SK-N-SH (cell line): ENCODE measurements around the gene SOS2. TPM values are rescaled to one million over a fixed set of nuclear protein-coding genes. Genes with fewer than 3 reads are reported as not detected.

Source experiments
- CTCF ChIA-PET: fragments of 300-600, 350-600 bp; formaldehyde crosslinking; extraction: SDS; loops from one replicate; lab custom pipeline; 2021; lab: Yijun Ruan, JAX
- POLR2A ChIA-PET: fragments of 350-600 bp; sonication (Branson Sonifier 250); formaldehyde crosslinking; extraction: SDS; loops from one replicate; lab custom pipeline; 2020; ENCODE audit warnings: antibody characterized with exemption, inconsistent platforms; lab: Yijun Ruan, JAX
- DNase-seq: peaks from one replicate; pipeline ENCODE4 v3.0.0; 2012
- H2AFZ ChIP-seq: fragments of 200-600 bp; sonication (generic); 2 replicates; pipeline ENCODE4 v1.8.1; 2016; ENCODE audit warnings: antibody characterized with exemption, mild to moderate bottlenecking, low read depth
- H3F3A ChIP-seq: fragments of 200-600 bp; sonication (generic); replicated peaks from 2 replicates; pipeline ENCODE3; 2016; ENCODE audit warnings: antibody characterized with exemption, mild to moderate bottlenecking; ENCODE audit not compliant: insufficient read depth
- H3K27ac ChIP-seq, 2 experiments: fragments of 200-500 bp in 1 of 2; fragments of 200-600 bp in 1 of 2; sonication (Bioruptor generic) in 1 of 2; sonication (generic), shearing (Covaris generic) in 1 of 2; 2 replicates each; pipeline versions ENCODE4 v1.5.1 to v1.6.1; 2014 to 2016; ENCODE audit warnings: low read depth in 2 of 2, inconsistent platforms in 1 of 2, low read length in 1 of 2, mild to moderate bottlenecking in 1 of 2, mixed read lengths in 1 of 2
- H3K27me3 ChIP-seq: fragments of 200-600 bp; sonication (generic), shearing (Covaris generic); 2 replicates; pipeline ENCODE4 v1.6.1; 2016; ENCODE audit warnings: mixed run types; ENCODE audit not compliant: insufficient read depth
- H3K36me3 ChIP-seq, 2 experiments: fragments of 200-500 bp in 1 of 2; fragments of 200-600 bp in 1 of 2; sonication (Bioruptor generic) in 1 of 2; sonication (generic) in 1 of 2; replicated peaks in 1 of 2; 2 replicates each; pipeline versions ENCODE3 to v1.5.1; 2014 to 2016; ENCODE audit warnings: low read length in 1 of 2, mild to moderate bottlenecking in 1 of 2; ENCODE audit not compliant: insufficient read depth in 2 of 2, control insufficient read depth in 1 of 2
- H3K4me1 ChIP-seq, 2 experiments: fragments of 200-500 bp in 1 of 2; fragments of 200-600 bp in 1 of 2; sonication (Bioruptor generic) in 1 of 2; sonication (generic), shearing (Covaris generic) in 1 of 2; 2 replicates each; pipeline versions ENCODE4 v1.5.1 to v1.6.1; 2014 to 2016; ENCODE audit warnings: low read depth in 1 of 2, low read length in 1 of 2, mixed run types in 1 of 2; ENCODE audit not compliant: insufficient read depth in 2 of 2, control insufficient read depth in 1 of 2
- H3K4me2 ChIP-seq: fragments of 200-600 bp; sonication (generic), shearing (Covaris generic); 2 replicates; pipeline ENCODE4 v1.6.1; 2017; ENCODE audit warnings: mixed run types
- H3K4me3 ChIP-seq, 2 experiments: fragments of 200-500 bp in 1 of 2; fragments of 200-600 bp in 1 of 2; sonication (Bioruptor generic) in 1 of 2; sonication (generic), shearing (Covaris generic) in 1 of 2; 2 replicates each; pipeline versions ENCODE4 v1.5.1 to v1.8.1; 2014 to 2016; ENCODE audit warnings: low read depth in 2 of 2, inconsistent platforms in 1 of 2, low read length in 1 of 2, mild to moderate bottlenecking in 1 of 2, mixed read lengths in 1 of 2, moderate library complexity in 1 of 2
- H3K79me2 ChIP-seq: fragments of 200-600 bp; sonication (generic); 2 replicates; pipeline ENCODE4 v1.8.1; 2017; ENCODE audit warnings: mild to moderate bottlenecking; ENCODE audit not compliant: insufficient read depth
- H3K9ac ChIP-seq: fragments of 200-600 bp; sonication (generic); 2 replicates; pipeline ENCODE4 v1.6.1; 2017; ENCODE audit warnings: mixed run types
- H3K9me2 ChIP-seq: fragments of 200-600 bp; sonication (generic); 2 replicates; pipeline ENCODE4 v1.6.1; 2017; ENCODE audit warnings: mixed run types
- H3K9me3 ChIP-seq: fragments of 200-600 bp; sonication (generic); 2 replicates; pipeline ENCODE4 v1.6.1; 2017; ENCODE audit warnings: mixed run types, mild to moderate bottlenecking, moderate library complexity
- H4K20me1 ChIP-seq: fragments of 200-600 bp; sonication (generic); 2 replicates; pipeline ENCODE4 v1.6.1; 2017; ENCODE audit warnings: mild to moderate bottlenecking, mixed run types; ENCODE audit not compliant: insufficient read depth
- CHD2 ChIP-seq: fragments of 150-350 bp; IDR thresholded peaks from 2 replicates; pipeline ENCODE4 v1.6.1; 2018; ENCODE audit warnings: low read length; ENCODE audit not compliant: partially characterized antibody
- ELF1 ChIP-seq: IDR thresholded peaks from 2 replicates; pipeline ENCODE4 v1.4.0; 2012
- EP300 ChIP-seq, 2 experiments: IDR thresholded peaks; 2 replicates each; pipeline versions ENCODE4 v1.4.0 to v1.6.1; 2012; ENCODE audit warnings: borderline replicate concordance in 1 of 2, low read depth in 1 of 2, low read length in 1 of 2
- EZH2phosphoT487 ChIP-seq: fragments of 200-600 bp; sonication (generic); IDR thresholded peaks from 2 replicates; pipeline ENCODE4 v1.6.1; 2017; ENCODE audit warnings: low read depth, mixed run types, mild to moderate bottlenecking, antibody characterized with exemption, moderate library complexity, borderline replicate concordance
- GABPA ChIP-seq: IDR thresholded peaks from 2 replicates; pipeline ENCODE4 v1.4.0; 2012; ENCODE audit warnings: low read depth, mild to moderate bottlenecking
- GATA2 ChIP-seq: sonication (generic); formaldehyde crosslinking; IDR thresholded peaks from 2 replicates; pipeline ENCODE4 v1.5.0; 2020; ENCODE audit warnings: mild to moderate bottlenecking, missing genetic modification reagents
- IRF3 ChIP-seq: fragments of 150-350 bp; IDR thresholded peaks from 2 replicates; pipeline ENCODE4 v1.6.1; 2016; ENCODE audit warnings: mild to moderate bottlenecking, low read depth, low read length
- JUND ChIP-seq: IDR thresholded peaks from 2 replicates; pipeline ENCODE4 v1.4.0; 2012
- MAX ChIP-seq: IDR thresholded peaks from 2 replicates; pipeline ENCODE4 v1.4.0; 2012; ENCODE audit warnings: low read depth
- MXI1 ChIP-seq: IDR thresholded peaks from 2 replicates; pipeline ENCODE4 v1.6.1; 2012; ENCODE audit warnings: mild to moderate bottlenecking, low read depth, low read length, improper control_type of control experiment
- NFIC ChIP-seq: IDR thresholded peaks from 2 replicates; pipeline ENCODE4 v1.4.0; 2012; ENCODE audit warnings: borderline replicate concordance
- NRF1 ChIP-seq: IDR thresholded peaks from 2 replicates; pipeline ENCODE4 v1.6.1; 2012; ENCODE audit warnings: low read depth, mild to moderate bottlenecking, low read length
- POLR2AphosphoS5 ChIP-seq: IDR thresholded peaks from 2 replicates; pipeline ENCODE4 v1.6.1; 2012; ENCODE audit warnings: low read depth, low read length
- RFX5 ChIP-seq: IDR thresholded peaks from 2 replicates; pipeline ENCODE4 v1.6.1; 2012; ENCODE audit warnings: mild to moderate bottlenecking, improper control_type of control experiment, low read length
- TAF1 ChIP-seq: IDR thresholded peaks from 2 replicates; pipeline ENCODE4 v1.6.1; 2012; ENCODE audit warnings: low read depth, mild to moderate bottlenecking, low read length, moderate library complexity, borderline replicate concordance
- TCF12 ChIP-seq: IDR thresholded peaks from 2 replicates; pipeline ENCODE4 v1.4.0; 2012
- USF1 ChIP-seq: IDR thresholded peaks from 2 replicates; pipeline ENCODE4 v1.4.0; 2012; ENCODE audit warnings: low read depth, borderline replicate concordance
- WGBS: methylation state at CpG from one replicate; pipeline ENCODE4 v1.1.6; 2017; ENCODE audit warnings: low lambda C conversion rate; 5-methylcytosine and 5-hydroxymethylcytosine counted together
- polyA plus RNA-seq, 3 experiments: library from polyadenylated mRNA; depleted of rRNA; stranded (reverse); fragments of >200 nt; gene quantifications; 2 replicates each; pipeline ENCODE4 v1.2.3, GENCODE V29; 2012
- TF ChIP-seq, protein P1 (sequence below): IDR thresholded peaks from 2 replicates; pipeline ENCODE4; 2012
- TF ChIP-seq, protein P2 (sequence below): IDR thresholded peaks from 2 replicates; pipeline ENCODE4 v1.4.0; 2012; ENCODE audit warnings: low read depth, borderline replicate concordance

The SOS2 gene
- polyA plus RNA-seq, 1 of the 3 experiments (the other 2 are of a cell fraction), result 6.2 TPM

- no peaks in the 10 kb centered on the region for H3K27me3 ChIP-seq
- H3K4me3 ChIP-seq, result no peak overlapping the region
- H3K9me3 ChIP-seq, result no peaks in the 10 kb centered on the region
- CTCF ChIA-PET, result no interaction called here
- H3F3A ChIP-seq, result no peaks in the 10 kb centered on the region
- H3K36me3 ChIP-seq, result peaks cover 0 to 6% of the 10 kb centered on the region in 2 experiments
- H3K79me2 ChIP-seq, result no peaks in the 10 kb centered on the region
- no peak overlapping the region for H3K9ac ChIP-seq
- no peaks in the 10 kb centered on the region for H4K20me1 ChIP-seq
- no peaks in the 10 kb centered on the region for H3K9me2 ChIP-seq
- no peak overlapping the region for H3K4me2 ChIP-seq
- no peaks in the 10 kb centered on the region for H3K4me1 ChIP-seq
- H2AFZ ChIP-seq, result no peak overlapping the region
- POLR2A ChIA-PET, result no interaction called here
- TF ChIP-seq TAF1 (no peak), POLR2AphosphoS5 (no peak), JUND (no peak), IRF3 (no peak), EZH2phosphoT487 (no peak), USF1 (no peak), EP300 (IDR thresholded peaks at IDR 0.05; ENCODE audit: borderline replicate concordance in 1 of 2, low read depth in 1 of 2, low read length in 1 of 2) (no peak), GABPA (no peak), ELF1 (no peak), TCF12 (no peak), RFX5 (no peak), CHD2 (no peak)
- TF ChIP-seq, protein P1, sequence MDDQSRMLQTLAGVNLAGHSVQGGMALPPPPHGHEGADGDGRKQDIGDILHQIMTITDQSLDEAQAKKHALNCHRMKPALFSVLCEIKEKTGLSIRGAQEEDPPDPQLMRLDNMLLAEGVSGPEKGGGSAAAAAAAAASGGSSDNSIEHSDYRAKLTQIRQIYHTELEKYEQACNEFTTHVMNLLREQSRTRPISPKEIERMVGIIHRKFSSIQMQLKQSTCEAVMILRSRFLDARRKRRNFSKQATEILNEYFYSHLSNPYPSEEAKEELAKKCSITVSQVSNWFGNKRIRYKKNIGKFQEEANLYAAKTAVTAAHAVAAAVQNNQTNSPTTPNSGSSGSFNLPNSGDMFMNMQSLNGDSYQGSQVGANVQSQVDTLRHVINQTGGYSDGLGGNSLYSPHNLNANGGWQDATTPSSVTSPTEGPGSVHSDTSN, result no peak
- H3K27ac ChIP-seq, result no peak overlapping the region
- no peak for DNase-seq
- WGBS, result 88% methylated on average over 5 of the region's 5 CpGs
Observed at GRCh38 chr14:50242566-50243310, 11.4 kb upstream of the SOS2 start.

DNA sequence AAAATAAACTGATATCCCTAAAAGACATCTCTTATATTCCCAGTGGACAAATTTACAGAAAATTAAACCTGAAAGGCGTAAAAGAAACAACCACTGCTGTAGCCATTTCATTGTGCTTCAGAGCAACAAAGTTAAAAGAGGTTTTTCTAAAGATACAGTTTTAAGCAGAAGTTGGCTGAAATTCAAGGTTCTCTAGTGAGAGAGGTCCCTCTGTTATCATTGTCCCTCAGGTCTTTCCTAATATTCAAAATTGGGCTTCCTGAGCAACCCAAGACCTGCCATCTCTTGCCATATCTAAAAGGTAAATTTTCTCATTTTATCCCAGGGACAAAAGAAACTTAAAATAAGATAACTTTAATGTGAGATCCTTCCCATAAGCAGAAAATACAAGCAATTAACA is 10.7 kb upstream of the SOS2 start:
- WGBS, result 94% methylated on average over 1 of the region's 1 CpG
- POLR2A ChIA-PET, result no interaction called here

More for the DNA sequence above, 10.7 kb upstream of the SOS2 start:
- no peaks in the 10 kb centered on the region for H3K9me3 ChIP-seq
- no peak overlapping the region for H3K27ac ChIP-seq
- peaks cover 0 to 6% of the 10 kb centered on the region in 2 experiments for H3K36me3 ChIP-seq
- no peak overlapping the region for H3K4me2 ChIP-seq
- no peak overlapping the region for H3K4me3 ChIP-seq
- no peak for DNase-seq
- no peaks in the 10 kb centered on the region for H4K20me1 ChIP-seq
- H3K4me1 ChIP-seq, result no peaks in the 10 kb centered on the region
- no peaks in the 10 kb centered on the region for H3K79me2 ChIP-seq
- no peak overlapping the region for H2AFZ ChIP-seq
- no peak overlapping the region for H3K9ac ChIP-seq
- H3K9me2 ChIP-seq, result no peaks in the 10 kb centered on the region
- H3F3A ChIP-seq, result no peaks in the 10 kb centered on the region
- CTCF ChIA-PET, result no interaction called here
- TF ChIP-seq MAX, result no peak
- no peak for TF ChIP-seq GATA2 (CRISPR knock-in tag)
- TF ChIP-seq TCF12, result no peak
- TF ChIP-seq TAF1, result no peak
- TF ChIP-seq MXI1, result no peak
- TF ChIP-seq NFIC, result no peak
- no peak for TF ChIP-seq EZH2phosphoT487
- TF ChIP-seq, protein P2, sequence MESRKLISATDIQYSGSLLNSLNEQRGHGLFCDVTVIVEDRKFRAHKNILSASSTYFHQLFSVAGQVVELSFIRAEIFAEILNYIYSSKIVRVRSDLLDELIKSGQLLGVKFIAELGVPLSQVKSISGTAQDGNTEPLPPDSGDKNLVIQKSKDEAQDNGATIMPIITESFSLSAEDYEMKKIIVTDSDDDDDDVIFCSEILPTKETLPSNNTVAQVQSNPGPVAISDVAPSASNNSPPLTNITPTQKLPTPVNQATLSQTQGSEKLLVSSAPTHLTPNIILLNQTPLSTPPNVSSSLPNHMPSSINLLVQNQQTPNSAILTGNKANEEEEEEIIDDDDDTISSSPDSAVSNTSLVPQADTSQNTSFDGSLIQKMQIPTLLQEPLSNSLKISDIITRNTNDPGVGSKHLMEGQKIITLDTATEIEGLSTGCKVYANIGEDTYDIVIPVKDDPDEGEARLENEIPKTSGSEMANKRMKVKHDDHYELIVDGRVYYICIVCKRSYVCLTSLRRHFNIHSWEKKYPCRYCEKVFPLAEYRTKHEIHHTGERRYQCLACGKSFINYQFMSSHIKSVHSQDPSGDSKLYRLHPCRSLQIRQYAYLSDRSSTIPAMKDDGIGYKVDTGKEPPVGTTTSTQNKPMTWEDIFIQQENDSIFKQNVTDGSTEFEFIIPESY, result no peak
- TF ChIP-seq NRF1, result no peak
- TF ChIP-seq RFX5, result no peak
- no peaks in the 10 kb centered on the region for H3K27me3 ChIP-seq
